ENCODE measurements around the gene MRPL52.

DNA sequence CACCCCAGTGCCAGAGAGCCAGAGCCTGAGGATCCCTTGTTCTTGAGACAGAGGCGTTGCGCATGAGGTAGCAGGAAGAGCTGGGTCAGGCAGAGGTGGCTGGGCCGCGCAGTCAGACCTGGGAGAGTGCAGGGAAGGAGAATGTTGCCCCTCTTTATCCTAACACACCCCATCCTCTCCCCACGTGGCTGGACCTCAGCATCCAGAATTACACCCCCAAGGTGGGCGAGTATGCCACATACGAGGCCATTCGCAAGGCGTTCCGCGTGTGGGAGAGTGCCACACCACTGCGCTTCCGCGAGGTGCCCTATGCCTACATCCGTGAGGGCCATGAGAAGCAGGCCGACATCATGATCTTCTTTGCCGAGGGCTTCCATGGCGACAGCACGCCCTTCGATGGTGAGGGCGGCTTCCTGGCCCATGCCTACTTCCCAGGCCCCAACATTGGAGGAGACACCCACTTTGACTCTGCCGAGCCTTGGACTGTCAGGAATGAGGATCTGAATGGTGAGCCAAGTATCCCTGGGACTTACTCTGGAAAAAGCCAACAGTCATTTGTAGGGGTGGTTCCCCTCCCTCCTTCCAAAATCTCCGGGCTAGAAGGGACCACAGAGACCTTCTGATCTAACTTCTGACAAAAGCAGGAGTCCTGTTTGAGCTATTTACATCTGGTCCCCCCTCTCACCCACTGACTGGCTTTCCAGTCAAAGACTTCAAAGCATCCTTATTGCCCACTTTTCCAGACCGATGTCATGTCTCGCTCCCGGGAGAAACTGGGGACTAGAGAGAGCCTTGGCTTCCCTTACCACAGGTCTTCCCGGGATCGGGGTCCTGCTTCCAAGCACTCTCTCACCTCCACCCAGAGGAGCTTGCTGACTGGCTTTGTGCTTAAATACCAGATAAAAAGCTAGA lies 12.8 kb downstream of the MRPL52 start:
- TF ChIP-seq CTCF (IDR thresholded peaks at IDR 0.05) = no peak
- no peak for TF ChIP-seq ZFX (IDR thresholded peaks at IDR 0.05; ENCODE audit: borderline replicate concordance)
